MM.1S (cell line): Measurements from ENCODE around the gene EMX1.

Experiments
- DNase-seq: peaks from one replicate; pipeline ENCODE4 v3.0.0-alpha.2; 2015
- H2AFZ ChIP-seq: fragments of 300-600 bp; sonication (generic); 2 replicates; pipeline ENCODE4 v1.6.0; 2016; ENCODE audit warnings: antibody characterized with exemption, low read length
- H3F3A ChIP-seq: fragments of 300-600 bp; sonication (generic); 2 replicates; pipeline ENCODE4 v1.6.1; 2016; ENCODE audit warnings: mild to moderate bottlenecking, antibody characterized with exemption, low read length, moderate library complexity, mixed read lengths; ENCODE audit not compliant: insufficient read depth
- H3K27ac ChIP-seq: fragments of 300-600 bp; sonication (generic); 2 replicates; pipeline ENCODE4 v1.5.1; 2016; ENCODE audit warnings: mild to moderate bottlenecking, low read length
- H3K27me3 ChIP-seq: fragments of 300-600 bp; sonication (generic); replicated peaks from 2 replicates; pipeline ENCODE4 v1.6.0; 2016; ENCODE audit warnings: low read length; ENCODE audit not compliant: insufficient read depth
- H3K36me3 ChIP-seq: fragments of 300-600 bp; sonication (generic); replicated peaks from 2 replicates; pipeline ENCODE4 v1.6.1; 2016; ENCODE audit warnings: mild to moderate bottlenecking, low read length, mixed read lengths; ENCODE audit not compliant: insufficient read depth
- H3K4me1 ChIP-seq: fragments of 300-600 bp; sonication (generic); 2 replicates; pipeline ENCODE4 v1.6.1; 2016; ENCODE audit warnings: low read length, mixed read lengths
- H3K4me2 ChIP-seq: fragments of 300-600 bp; sonication (generic); 2 replicates; pipeline ENCODE4 v1.6.0; 2016; ENCODE audit warnings: low read depth, low read length
- H3K4me3 ChIP-seq: fragments of 300-600 bp; sonication (generic); 2 replicates; pipeline ENCODE4 v1.5.1; 2016; ENCODE audit warnings: low read length, mixed read lengths
- H3K79me2 ChIP-seq: fragments of 300-600 bp; sonication (generic); 2 replicates; pipeline ENCODE4 v1.6.1; 2016; ENCODE audit warnings: mixed run types, low read length, mixed read lengths
- H3K9ac ChIP-seq: fragments of 300-600 bp; sonication (generic); 2 replicates; pipeline ENCODE4 v1.6.1; 2016; ENCODE audit warnings: low read length, mixed read lengths
- H3K9me2 ChIP-seq: fragments of 300-600 bp; sonication (generic); replicated peaks from 2 replicates; pipeline ENCODE4 v1.6.1; 2016; ENCODE audit warnings: mild to moderate bottlenecking, low read length, mixed read lengths; ENCODE audit not compliant: insufficient read depth
- H3K9me3 ChIP-seq: fragments of 300-600 bp; sonication (generic); replicated peaks from 2 replicates; pipeline ENCODE4 v1.6.1; 2016; ENCODE audit warnings: mild to moderate bottlenecking, low read length, mixed read lengths; ENCODE audit not compliant: insufficient read depth
- H4K20me1 ChIP-seq: fragments of 300-600 bp; sonication (generic); 2 replicates; pipeline ENCODE4 v1.6.1; 2016; ENCODE audit warnings: mild to moderate bottlenecking, low read length, moderate library complexity, mixed read lengths; ENCODE audit not compliant: insufficient read depth
- EZH2 ChIP-seq: fragments of 300-600 bp; sonication (generic); optimal IDR thresholded peaks from 2 replicates; pipeline ENCODE3; 2017; ENCODE audit warnings: low read depth, mild to moderate bottlenecking, antibody characterized with exemption, low read length, mixed read lengths
- EZH2phosphoT487 ChIP-seq: fragments of 300-600 bp; sonication (generic); IDR thresholded peaks from 2 replicates; pipeline ENCODE4 v1.6.1; 2018; ENCODE audit warnings: antibody characterized with exemption, low read length
- TF ChIP-seq, protein P1 (sequence below): fragments of 300-600 bp; sonication (generic); IDR thresholded peaks from 2 replicates; pipeline ENCODE4 v1.5.1; 2016; ENCODE audit warnings: antibody characterized with exemption, low read length, mixed read lengths

Gene EMX1

DNA sequence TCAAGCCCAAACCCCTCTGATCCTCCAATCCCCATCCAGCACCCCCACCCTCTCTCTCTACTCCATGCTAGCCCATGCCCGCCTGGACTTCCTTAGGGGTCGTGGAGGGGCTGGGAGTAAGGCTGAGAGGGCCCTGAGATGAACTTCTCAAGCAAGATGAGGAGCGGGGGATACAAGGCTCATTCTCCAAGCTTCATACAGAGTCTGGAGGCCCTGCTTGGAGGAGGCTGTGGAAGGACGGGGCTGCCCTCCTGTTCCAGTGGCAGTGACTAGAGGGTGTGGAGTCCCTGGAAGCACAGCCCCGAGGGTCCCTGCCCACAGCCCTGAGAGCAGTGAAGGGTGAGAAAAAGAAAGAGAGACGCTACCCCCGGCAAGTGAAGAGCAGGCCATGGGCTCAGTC, 45.6 kb downstream of the EMX1 start:
- no peak overlapping the region for H3K4me3 ChIP-seq
- H3K4me1 ChIP-seq = no peaks in the 10 kb centered on the region
- DNase-seq = no peak
- no peak overlapping the region for H2AFZ ChIP-seq
- no peak overlapping the region for H3K27ac ChIP-seq
- H3K27me3 ChIP-seq = no peaks in the 10 kb centered on the region
- no peaks in the 10 kb centered on the region for H3K9me3 ChIP-seq
- H3K9ac ChIP-seq = no peak overlapping the region
- H3K79me2 ChIP-seq = no peaks in the 10 kb centered on the region
- no peaks in the 10 kb centered on the region for H4K20me1 ChIP-seq
- no peak overlapping the region for H3K4me2 ChIP-seq
- TF ChIP-seq, protein P1, sequence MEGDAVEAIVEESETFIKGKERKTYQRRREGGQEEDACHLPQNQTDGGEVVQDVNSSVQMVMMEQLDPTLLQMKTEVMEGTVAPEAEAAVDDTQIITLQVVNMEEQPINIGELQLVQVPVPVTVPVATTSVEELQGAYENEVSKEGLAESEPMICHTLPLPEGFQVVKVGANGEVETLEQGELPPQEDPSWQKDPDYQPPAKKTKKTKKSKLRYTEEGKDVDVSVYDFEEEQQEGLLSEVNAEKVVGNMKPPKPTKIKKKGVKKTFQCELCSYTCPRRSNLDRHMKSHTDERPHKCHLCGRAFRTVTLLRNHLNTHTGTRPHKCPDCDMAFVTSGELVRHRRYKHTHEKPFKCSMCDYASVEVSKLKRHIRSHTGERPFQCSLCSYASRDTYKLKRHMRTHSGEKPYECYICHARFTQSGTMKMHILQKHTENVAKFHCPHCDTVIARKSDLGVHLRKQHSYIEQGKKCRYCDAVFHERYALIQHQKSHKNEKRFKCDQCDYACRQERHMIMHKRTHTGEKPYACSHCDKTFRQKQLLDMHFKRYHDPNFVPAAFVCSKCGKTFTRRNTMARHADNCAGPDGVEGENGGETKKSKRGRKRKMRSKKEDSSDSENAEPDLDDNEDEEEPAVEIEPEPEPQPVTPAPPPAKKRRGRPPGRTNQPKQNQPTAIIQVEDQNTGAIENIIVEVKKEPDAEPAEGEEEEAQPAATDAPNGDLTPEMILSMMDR = no peak
- TF ChIP-seq EZH2 = no peak
- TF ChIP-seq EZH2phosphoT487 = no peak
- no peaks in the 10 kb centered on the region for H3K36me3 ChIP-seq
- H3F3A ChIP-seq = no peaks in the 10 kb centered on the region
- H3K9me2 ChIP-seq = no peaks in the 10 kb centered on the region

DNA sequence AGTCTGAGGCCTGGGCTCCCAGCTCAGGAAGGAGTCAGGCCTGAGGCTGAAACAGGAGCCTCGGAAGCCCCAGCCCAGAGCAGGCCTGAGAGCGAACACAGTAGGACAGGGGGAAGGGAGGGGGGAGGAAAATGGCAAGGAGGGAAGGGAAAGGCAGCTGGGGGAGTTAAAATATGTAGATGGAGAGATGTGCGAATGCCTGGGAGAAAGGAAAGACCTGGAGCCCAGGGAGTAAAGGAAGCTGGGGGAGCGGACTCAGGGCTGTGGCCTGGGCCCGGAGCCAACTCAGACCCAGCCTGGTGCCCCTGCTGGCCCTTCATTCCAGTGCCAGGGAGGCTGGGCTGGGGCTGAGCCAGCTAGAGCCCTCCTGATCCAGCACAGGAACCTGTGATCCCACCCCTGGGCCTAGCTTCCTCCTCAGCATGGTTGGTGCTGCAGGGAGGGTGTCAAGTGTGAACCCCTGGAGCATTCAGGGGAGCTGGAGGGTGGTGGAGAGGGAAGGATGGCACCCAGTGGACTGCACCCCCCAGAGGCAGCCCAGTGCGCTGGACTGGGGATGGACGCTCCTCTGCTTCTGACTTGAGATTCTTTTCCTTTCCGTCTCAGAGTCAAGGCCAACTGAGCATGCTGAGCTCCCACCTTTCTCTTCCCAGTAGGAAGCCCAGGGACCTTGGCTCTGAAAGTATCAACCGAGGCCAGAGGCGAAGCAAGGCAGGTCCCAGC, 46.3 kb downstream of the EMX1 start:
- Histone ChIP-seq H3K9ac (no peak overlapping the region), H3K79me2 (no peaks in the 10 kb centered on the region), H3K27ac (no peak overlapping the region), H3K27me3 (no peaks in the 10 kb centered on the region), H3K36me3 (no peaks in the 10 kb centered on the region), H3K4me1 (no peaks in the 10 kb centered on the region), H3K4me2 (no peak overlapping the region), H3K9me2 (no peaks in the 10 kb centered on the region), H4K20me1 (no peaks in the 10 kb centered on the region), H2AFZ (no peak overlapping the region), H3K4me3 (no peak overlapping the region), H3K9me3 (no peaks in the 10 kb centered on the region), H3F3A (no peaks in the 10 kb centered on the region)
- no peak for TF ChIP-seq EZH2phosphoT487
- TF ChIP-seq EZH2 = no peak
- TF ChIP-seq, protein P1 = no peak
- DNase-seq = no peak

DNA sequence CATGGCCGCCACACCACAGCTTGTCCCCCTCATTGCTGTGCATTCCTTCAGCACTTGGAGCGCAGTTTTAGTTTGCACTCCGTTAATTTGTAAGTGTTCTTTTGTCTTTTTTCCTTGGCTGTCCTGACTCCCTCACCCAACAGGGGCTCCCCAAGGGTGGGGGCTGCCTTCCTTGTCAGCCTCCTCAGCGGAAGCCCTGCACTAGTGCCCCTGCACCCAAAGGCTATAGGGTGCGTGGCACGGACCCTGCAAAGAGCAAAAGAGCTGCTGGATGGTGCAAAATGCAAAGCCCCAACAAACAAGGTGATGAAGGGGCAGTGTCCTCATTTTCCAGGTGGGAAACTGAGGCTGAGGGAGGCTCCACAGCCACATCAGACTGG, 46.8 kb downstream of the EMX1 start:
- no peak for DNase-seq
- no peak overlapping the region for H3K9ac ChIP-seq
- H3K36me3 ChIP-seq = no peaks in the 10 kb centered on the region
- no peaks in the 10 kb centered on the region for H3K79me2 ChIP-seq
- no peaks in the 10 kb centered on the region for H3K27me3 ChIP-seq
- no peaks in the 10 kb centered on the region for H4K20me1 ChIP-seq
- H3K4me3 ChIP-seq = no peak overlapping the region
- no peaks in the 10 kb centered on the region for H3K4me1 ChIP-seq
- TF ChIP-seq, protein P1 = no peak
- TF ChIP-seq EZH2 = no peak
- no peak for TF ChIP-seq EZH2phosphoT487
- no peaks in the 10 kb centered on the region for H3F3A ChIP-seq
- no peaks in the 10 kb centered on the region for H3K9me3 ChIP-seq
- no peak overlapping the region for H3K4me2 ChIP-seq
- no peak overlapping the region for H2AFZ ChIP-seq
- no peaks in the 10 kb centered on the region for H3K9me2 ChIP-seq
- no peak overlapping the region for H3K27ac ChIP-seq
